HepG2 (cell line): ENCODE data around the gene PDZD7. TPM values are rescaled to one million over a fixed set of nuclear protein-coding genes. Genes with fewer than 3 reads are reported as not detected.

ENCODE experiments used
- DR1 ChIP-seq: sonication (generic); formaldehyde crosslinking; IDR thresholded peaks from 2 replicates; pipeline ENCODE4 v1.8.0; 2021; ENCODE audit warnings: mild to moderate bottlenecking, missing genetic modification reagents, inconsistent platforms
- DRAP1 ChIP-seq: IDR thresholded peaks from 2 replicates; pipeline ENCODE4 v1.6.1; 2016; ENCODE audit warnings: missing genetic modification reagents, missing compliant biosample characterization
- FOXO4 ChIP-seq: sonication (generic); formaldehyde crosslinking; conservative IDR thresholded peaks from 2 replicates; pipeline ENCODE4 v1.8.1; 2023; ENCODE audit warnings: missing genetic modification reagents
- HES4 ChIP-seq: sonication (generic); formaldehyde crosslinking; IDR thresholded peaks from 2 replicates; pipeline ENCODE4 v1.9.0; 2021; ENCODE audit warnings: mild to moderate bottlenecking, missing genetic modification reagents, borderline replicate concordance
- HHEX ChIP-seq: IDR thresholded peaks from 2 replicates; pipeline ENCODE4 v1.6.1; 2016; ENCODE audit warnings: control low read depth
- KAT7 ChIP-seq: IDR thresholded peaks from 2 replicates; pipeline ENCODE4 v1.6.1; 2018; ENCODE audit warnings: borderline replicate concordance, missing compliant biosample characterization
- PBX3 ChIP-seq: sonication (generic); formaldehyde crosslinking; IDR thresholded peaks from 2 replicates; pipeline ENCODE4 v1.8.1; 2023; ENCODE audit warnings: missing genetic modification reagents, inconsistent platforms, borderline replicate concordance
- PHF21A ChIP-seq: sonication (generic); formaldehyde crosslinking; IDR thresholded peaks from 2 replicates; pipeline ENCODE4 v1.5.0; 2020; ENCODE audit warnings: mild to moderate bottlenecking, missing genetic modification reagents
- SALL1 ChIP-seq: sonication (generic); formaldehyde crosslinking; IDR thresholded peaks from 2 replicates; pipeline ENCODE4 v1.8.0; 2022; ENCODE audit warnings: mild to moderate bottlenecking, missing genetic modification reagents
- SIN3B ChIP-seq: fragments of 150-350 bp; IDR thresholded peaks from 2 replicates; pipeline ENCODE4 v1.6.1; 2014; ENCODE audit warnings: low read length
- SMARCE1 ChIP-seq: fragments of 450-650 bp; IDR thresholded peaks from 2 replicates; pipeline ENCODE4 v1.6.1; 2017; ENCODE audit warnings: borderline replicate concordance
- SNAI1 ChIP-seq: sonication (generic); formaldehyde crosslinking; IDR thresholded peaks from 2 replicates; pipeline ENCODE4 v1.5.0; 2020; ENCODE audit warnings: mild to moderate bottlenecking, missing genetic modification reagents, borderline replicate concordance
- STAG1 ChIP-seq: sonication (generic); formaldehyde crosslinking; IDR thresholded peaks from 2 replicates; pipeline ENCODE4 v1.4.0; 2020; ENCODE audit warnings: missing genetic modification reagents
- TFDP1 ChIP-seq: IDR thresholded peaks from 2 replicates; pipeline ENCODE4 v1.6.1; 2016; ENCODE audit warnings: missing compliant biosample characterization, missing genetic modification reagents, borderline replicate concordance
- ZBTB7B ChIP-seq: sonication (generic); formaldehyde crosslinking; IDR thresholded peaks from 2 replicates; pipeline ENCODE4 v1.4.0; 2020; ENCODE audit warnings: missing genetic modification reagents
- ZNF557 ChIP-seq: sonication (generic); formaldehyde crosslinking; IDR thresholded peaks from 2 replicates; pipeline ENCODE4 v1.4.0; 2020; ENCODE audit warnings: missing genetic modification reagents
- ZNF660 ChIP-seq: sonication (generic); formaldehyde crosslinking; IDR thresholded peaks from 2 replicates; pipeline ENCODE4 v1.5.1; 2020; ENCODE audit warnings: mild to moderate bottlenecking, low read depth, missing genetic modification reagents, borderline replicate concordance
- ZNF800 ChIP-seq: sonication (generic); formaldehyde crosslinking; IDR thresholded peaks from 2 replicates; pipeline ENCODE4 v1.4.0; 2020; ENCODE audit warnings: missing genetic modification reagents
- ZNF839 ChIP-seq: sonication (generic); formaldehyde crosslinking; IDR thresholded peaks from 2 replicates; pipeline ENCODE4 v1.4.0; 2020; ENCODE audit warnings: missing genetic modification reagents, mild to moderate bottlenecking, borderline replicate concordance
- ZXDC ChIP-seq: sonication (generic); formaldehyde crosslinking; IDR thresholded peaks from 2 replicates; pipeline ENCODE4 v1.5.0; 2020; ENCODE audit warnings: mild to moderate bottlenecking, missing genetic modification reagents
- polyA plus RNA-seq, 8 experiments: library from polyadenylated mRNA; depleted of rRNA in 3 of 8; stranded (reverse) in 7 of 8; unstranded in 1 of 8; fragments of >200 nt; fragmentation: Illumina TruSeq in 4 of 8; extraction: Trizol in 4 of 8; gene quantifications; 2 replicates each; pipeline versions ENCODE4 v1.2.1 to v1.2.3, GENCODE V29; 2011 to 2016; ENCODE audit warnings: low read depth in 4 of 8, missing spikeins in 1 of 8, mixed read lengths in 1 of 8; ENCODE audit not compliant: insufficient read depth in 1 of 8
- total RNA-seq, 5 experiments: library from RNA; depleted of rRNA; stranded (reverse); fragments of >200 nt; fragmentation: Illumina TruSeq; extraction: Trizol; gene quantifications; 2 replicates each; pipeline ENCODE4 v1.2.3, GENCODE V29; 2016; ENCODE audit warnings: low read depth in 1 of 5

The PDZD7 gene
- total and polyA plus RNA-seq, 2 of the 13 experiments (the other 11 are each of a cell fraction or from before 2014, with no cell fraction given), result 0.58 to 0.73 TPM

- TF ChIP-seq ZXDC (CRISPR knock-in tag) (0 out of 2 replicates have a peak, but pooled peaks have one; percentile 65), SNAI1 (CRISPR knock-in tag) (no peak), HHEX (no peak), SMARCE1 (no peak), PHF21A (CRISPR knock-in tag) (peak; percentile 48; the same call in 1 of the 2 replicates), KAT7 (0 out of 2 replicates have a peak, but pooled peaks have one; percentile 66), SALL1 (CRISPR knock-in tag) (no peak), TFDP1 (CRISPR knock-in tag) (no peak), DRAP1 (CRISPR knock-in tag) (peak; percentile 20), ZNF839 (CRISPR knock-in tag) (peak; percentile 42; the same call in 1 of the 2 replicates), STAG1 (peak; percentile 21; the same call in 1 of the 2 replicates), ZNF557 (CRISPR knock-in tag) (no peak), FOXO4 (CRISPR knock-in tag) (no peak), DR1 (CRISPR knock-in tag) (0 out of 2 replicates have a peak, but pooled peaks have one; percentile 34), PBX3 (CRISPR knock-in tag) (no peak), HES4 (CRISPR knock-in tag) (no peak; the same call in 1 of the 2 replicates), ZBTB7B (CRISPR knock-in tag) (peak; percentile 57; the same call in 1 of the 2 replicates), ZNF800 (CRISPR knock-in tag) (peak; percentile 40; the same call in 1 of the 2 replicates), SIN3B (peak; percentile 35; the same call in 1 of the 2 replicates), ZNF660 (CRISPR knock-in tag) (no peak)
These were observed 33.4 kb downstream of the PDZD7 start (continued) for GRCh38 chr10:100997360-100998182.
